GM18873 (cell line): ENCODE measurements around the gene FOXF2.

Source experiments
- ATAC-seq: cut with Tn5 transposase; IDR thresholded peaks from one replicate; pipeline ENCODE4 v1.9.1; 2021; ENCODE audit warnings: mild to moderate bottlenecking, moderate library complexity, moderate number of reproducible peaks; ENCODE audit not compliant: unreplicated experiment, low FRiP score

FOXF2 gene

DNA sequence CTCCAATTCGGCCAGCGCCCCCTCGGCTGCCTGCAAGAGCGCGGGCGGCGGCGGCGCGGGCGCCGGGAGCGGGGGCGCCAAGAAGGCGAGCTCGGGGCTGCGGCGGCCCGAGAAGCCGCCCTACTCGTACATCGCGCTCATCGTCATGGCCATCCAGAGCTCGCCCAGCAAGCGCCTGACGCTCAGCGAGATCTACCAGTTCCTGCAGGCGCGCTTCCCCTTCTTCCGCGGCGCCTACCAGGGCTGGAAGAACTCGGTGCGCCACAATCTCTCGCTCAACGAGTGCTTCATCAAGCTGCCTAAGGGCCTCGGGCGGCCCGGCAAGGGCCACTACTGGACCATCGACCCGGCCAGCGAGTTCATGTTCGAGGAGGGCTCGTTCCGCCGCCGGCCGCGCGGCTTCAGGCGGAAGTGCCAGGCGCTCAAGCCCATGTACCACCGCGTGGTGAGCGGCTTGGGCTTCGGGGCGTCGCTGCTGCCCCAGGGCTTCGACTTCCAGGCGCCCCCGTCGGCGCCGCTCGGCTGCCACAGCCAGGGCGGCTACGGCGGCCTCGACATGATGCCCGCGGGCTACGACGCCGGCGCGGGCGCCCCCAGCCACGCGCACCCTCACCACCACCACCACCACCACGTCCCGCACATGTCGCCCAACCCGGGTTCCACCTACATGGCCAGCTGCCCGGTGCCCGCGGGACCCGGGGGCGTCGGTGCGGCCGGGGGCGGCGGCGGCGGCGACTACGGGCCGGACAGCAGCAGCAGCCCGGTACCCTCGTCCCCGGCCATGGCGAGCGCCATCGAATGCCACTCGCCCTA, 963 bp downstream of the FOXF2 start:
- ATAC-seq, result no peak

DNA sequence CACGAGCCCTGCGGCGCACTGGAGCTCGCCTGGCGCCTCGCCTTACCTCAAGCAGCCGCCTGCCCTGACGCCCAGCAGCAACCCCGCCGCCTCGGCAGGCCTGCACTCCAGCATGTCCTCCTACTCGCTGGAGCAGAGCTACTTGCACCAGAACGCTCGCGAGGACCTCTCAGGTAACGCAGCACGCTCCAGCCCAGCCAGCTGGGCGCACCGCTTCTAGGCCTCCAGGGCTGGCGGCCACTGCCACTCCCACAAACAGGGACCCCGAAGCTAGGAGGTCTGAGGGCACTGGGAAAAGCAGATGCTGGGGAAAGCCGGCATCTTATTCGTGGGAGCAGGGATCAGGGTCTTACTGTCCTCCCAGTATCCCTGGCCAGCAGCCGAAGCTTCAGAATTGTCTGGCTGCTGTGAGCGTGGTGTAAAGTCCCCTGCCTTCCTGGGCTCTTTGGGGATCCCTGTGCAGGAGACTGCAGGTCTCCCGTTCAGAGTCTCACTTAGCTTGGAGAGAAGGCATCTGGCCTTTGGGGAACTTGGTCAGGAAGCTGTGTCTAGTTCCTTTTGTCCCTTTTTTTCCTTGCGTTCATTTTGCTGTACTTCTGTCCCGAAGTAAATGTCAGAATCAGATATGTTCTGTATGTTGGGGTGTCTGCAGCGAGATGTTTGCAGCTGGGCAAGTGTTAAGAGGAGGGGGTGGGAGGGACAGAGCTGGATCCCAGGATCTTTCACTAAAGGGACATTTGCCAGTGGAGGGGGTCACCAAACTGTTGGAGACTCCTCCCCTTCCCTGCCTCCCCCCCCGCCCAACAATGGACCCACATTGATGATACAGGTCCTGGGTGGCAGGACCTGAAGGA, 1.8 kb downstream of the FOXF2 start:
- no peak for ATAC-seq

DNA sequence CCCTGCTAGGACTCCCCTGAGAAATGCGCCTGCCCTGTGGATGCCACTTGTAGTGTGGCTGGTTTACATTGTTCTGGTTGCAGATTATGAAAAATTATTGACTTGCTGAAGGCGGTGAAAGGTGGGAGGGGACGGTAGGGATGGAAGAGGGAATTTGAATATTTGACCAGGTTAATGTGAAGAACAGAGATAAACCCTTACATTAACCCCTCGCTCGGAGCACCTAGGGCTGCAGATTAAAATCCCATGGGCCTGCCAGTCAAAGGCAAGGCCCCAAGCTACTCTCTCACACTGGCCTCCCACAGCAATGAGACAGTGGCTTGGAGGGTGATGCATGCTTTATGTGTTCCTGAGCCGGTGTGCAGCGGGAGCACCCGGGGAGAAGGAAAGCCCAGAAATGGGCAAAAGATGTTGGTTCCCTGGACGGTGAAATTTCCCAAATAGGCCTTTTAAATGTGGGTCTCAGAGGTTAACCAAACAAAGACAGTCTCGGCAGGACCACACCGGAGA, 2.5 kb downstream of the FOXF2 start:
- ATAC-seq, result no peak

DNA sequence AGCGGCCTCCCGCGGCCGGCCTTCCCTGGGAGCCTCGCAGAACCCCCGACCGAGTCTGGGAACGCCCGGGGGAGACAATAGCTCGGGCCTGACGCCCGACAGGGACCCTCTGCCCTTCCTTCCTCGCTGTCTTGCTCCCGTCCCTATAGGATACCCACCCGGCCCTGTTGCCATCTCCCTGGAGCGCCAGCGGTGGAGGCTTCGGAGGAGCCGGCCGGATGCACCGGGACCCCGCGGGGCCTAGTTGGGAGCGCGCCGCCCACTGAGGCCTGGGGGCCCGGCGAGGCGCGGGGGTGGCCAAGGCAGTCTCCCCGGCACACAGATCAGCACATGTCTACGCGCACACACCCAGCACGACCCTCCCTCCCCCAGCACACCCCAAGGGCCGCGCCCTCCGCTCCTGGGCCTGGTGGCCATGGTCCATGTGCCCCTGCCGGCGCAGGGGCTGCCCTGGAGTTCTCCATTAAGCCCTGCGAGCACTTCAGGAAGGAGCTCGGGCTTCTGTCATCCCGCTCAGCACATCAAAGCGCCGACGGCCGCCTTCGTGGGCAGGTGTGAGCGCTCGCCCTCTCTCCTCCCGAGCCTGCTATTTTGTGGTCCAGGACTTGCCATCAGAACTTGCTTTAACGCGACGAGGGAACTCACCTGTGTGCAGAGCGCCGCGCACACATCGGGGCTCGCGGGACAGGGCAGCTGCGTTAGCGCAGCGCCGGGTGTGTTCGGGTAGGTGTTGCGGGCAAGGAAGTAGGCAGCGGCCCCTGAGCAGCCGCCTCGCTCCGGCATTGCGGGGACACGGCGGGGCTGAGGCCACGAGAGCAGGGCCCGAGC, 3.7 kb downstream of the FOXF2 start:
- no peak for ATAC-seq

DNA sequence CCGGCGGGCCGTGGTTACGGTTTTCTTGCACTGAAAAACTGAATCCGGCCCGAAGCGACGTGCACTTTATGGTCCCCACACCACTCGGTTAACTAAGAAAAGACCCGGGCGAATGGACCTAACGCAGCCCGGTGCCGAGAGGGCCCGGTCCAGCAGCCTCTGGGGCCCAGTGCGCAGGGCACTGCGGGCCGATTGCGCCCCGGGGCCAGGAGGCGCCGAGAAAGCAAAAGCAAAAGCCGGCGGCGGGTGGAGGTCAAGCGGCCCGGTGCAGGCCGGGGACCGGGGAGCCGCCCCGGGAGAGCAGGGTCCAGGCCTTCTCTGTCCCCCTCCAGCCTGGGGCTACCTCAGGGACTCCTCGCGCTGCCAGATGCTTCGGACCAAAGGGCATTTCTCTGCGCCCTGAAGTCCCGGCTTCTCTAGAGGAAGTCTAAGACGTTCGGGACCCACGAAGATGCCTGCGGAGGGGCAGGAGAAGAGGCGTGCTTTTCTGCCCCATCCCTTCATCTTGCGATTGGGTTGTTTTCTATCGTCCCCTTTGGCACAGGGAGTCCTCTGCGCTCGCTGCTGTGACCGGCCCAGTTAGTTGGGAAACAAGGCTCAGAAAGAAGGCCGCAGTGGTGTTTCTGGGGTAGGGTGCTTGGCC, 4.4 kb downstream of the FOXF2 start:
- ATAC-seq, result no peak

DNA sequence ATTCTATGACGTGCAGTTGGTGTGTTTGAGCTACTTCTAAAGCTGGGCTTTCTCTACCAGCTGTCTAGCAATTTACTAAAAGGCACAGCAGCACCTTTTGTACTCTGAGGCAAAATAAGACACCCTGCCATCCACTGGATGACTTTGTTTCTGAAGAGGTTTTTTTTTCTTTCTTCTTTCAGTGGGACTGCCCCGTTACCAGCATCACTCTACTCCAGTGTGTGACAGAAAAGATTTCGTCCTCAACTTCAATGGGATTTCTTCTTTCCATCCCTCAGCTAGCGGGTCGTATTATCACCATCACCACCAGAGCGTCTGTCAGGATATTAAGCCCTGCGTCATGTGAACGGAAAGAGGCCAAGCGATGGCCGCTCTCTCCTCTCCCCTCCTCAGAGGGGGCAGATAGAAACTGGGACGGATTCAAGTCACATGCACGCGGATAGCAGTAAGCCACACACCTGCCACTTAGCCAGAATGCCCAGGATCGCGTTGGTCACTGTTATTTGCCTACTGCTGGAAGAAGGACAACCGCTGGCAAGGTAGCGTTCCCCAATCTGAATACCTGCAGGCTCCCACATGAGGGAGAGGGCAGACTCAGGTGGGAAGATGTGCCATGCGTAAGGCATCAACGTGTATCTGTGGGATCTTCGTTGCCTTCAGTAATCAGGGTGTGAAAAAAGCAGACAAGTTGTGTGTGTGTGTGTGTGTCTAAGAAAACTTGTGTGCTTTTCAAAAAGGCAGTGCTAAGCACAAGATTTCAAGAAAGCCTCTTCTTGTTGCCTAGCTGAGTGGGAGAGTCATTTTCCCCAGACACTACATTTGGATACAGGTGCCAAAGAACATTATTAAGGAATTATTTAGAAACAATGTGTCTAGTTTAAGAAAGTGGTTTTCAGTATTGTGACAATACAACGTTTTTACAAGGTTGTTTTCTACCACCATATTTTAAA, 5.4 kb downstream of the FOXF2 start:
- ATAC-seq, result no peak

DNA sequence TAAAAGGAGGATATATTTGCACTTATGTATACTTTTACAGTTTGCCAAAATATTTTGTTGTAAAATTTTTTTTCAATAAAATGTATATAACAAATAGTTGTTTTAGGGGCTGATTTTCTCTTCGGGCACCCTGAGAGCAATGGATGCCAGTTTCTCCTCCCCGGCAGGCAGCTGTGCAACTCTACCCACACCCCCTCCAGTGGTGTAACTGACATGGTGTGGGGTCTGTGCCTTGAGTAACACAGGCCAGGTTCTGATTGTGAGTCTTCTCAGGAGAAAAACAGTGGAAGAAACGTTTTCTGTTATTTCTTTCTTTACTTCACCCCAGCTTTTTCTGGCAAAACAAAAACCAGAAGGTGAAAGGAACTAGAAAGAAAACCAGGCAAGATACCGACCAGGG, 6.1 kb downstream of the FOXF2 start:
- ATAC-seq, result no peak

DNA sequence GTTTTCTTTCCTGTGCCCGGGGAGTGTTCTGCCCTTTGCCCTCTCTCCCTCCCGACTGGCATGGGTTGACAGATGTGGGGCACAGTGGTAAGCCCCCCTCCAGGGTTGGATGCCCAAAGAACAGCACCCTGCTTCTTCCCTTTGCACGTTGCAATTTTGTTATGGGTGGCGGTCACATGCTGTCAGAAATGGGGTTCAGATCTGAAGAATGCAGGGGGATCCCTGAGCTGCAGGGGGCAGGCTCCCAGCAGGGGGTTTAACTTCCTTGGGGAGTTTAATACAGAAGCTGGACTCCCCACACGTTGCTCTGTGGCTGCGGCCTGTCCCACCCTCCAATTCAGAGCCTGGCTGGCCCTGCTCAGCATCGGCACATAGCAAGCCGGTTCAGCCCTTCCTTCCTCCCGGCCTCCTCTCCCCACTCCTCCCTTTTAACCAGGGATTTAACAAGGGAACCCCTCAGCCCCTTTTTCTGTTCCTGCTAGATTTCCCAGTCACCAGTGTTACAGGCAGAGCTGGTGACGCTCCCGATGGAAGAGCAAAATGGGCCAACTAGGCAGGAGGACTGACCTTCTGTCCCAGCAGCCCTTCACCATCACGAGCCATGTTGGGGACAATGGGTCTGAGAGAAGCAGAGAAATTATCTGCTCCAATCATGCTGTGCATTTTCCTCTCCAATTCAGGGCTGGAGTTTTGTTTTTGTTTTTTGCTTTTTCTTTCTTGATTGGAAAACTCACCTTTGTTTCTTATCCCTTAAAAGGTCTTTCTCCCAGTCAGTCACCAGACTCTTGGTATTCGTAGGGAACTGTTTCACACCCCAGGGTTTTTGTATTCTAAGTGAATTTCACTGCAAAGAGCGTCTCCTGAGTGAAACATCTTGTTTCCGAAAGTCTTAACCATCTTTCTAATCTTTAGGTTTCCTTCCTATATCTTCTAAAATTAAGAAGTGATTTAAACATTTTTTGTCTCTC, 6.8 kb downstream of the FOXF2 start:
- no peak for ATAC-seq

DNA sequence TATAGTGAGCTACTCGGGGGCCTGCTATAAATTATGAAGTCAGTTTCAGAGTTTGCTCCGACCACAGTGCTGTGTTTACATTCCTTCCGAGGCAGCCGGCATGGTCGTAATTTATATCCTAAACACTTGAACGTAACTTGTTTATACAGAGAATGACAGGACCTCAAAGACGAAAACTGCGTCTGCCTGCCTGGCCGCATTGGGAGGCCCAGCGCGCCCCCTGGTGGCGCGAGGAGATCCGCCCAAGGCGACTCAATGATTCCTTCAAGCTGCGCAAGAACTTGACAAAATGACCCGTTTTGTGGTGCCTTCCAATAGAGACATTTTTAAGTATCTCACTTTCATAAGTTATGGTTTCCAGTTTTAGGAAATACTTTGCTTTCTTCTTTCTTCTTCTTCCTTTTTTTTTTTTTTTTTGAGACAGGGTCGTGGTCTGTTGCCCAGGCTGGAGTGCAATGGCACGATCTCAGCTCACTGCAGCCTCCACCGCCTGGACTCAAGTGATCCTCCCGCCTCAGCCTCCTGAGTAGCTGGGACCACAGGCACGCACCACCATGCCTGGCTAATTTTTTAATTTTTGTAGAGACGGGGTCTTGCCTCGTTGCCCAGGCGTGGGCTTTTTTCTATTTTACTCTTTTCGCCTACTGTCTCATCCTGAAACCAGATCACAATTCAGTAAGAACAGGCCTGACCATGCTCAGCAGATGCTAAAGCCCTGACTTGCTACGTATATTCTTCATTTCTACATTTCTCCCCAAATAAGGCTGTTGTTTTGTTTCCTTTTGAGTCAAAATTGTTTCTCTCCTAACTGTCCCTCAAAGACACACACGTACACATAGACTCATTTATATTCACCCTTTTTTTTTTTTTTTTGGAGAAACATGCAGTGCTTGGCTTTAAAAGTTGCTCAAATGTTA, 7.8 kb downstream of the FOXF2 start:
- ATAC-seq, result no peak

DNA sequence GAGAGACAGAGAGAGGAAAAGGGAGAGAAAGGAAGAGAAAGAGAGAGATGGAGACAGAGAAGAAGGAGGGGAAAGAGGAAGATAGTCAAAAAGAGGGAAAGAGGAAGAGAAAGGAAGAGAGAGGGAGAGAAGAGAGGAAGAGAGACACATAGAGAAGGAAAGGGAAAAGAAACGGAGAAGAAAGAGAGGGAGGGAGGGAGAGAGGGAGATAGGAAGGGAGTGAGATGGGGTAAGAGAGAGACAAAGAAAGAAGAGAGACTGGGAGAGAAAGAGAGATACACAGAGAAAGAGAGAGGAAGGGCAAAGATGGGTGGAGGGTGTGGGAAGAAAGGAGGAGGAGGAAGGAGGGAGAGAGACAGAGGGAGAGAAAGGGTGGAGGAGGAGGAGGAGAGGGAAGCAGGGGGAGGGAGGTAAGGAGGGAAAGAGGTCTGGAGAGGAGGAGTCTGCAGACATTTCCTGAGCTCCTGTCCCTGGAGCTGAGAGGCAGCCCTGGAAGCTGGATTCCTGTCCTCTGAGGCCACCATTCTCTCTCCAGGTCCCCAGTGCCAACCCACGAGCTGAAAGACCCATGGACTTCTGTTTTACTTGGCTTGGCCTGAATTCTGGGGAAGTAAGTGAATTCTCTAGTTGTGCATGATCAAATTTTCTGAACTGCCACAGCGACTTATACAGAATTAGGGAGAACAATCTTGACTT, 9.9 kb downstream of the FOXF2 start:
- no peak for ATAC-seq

DNA sequence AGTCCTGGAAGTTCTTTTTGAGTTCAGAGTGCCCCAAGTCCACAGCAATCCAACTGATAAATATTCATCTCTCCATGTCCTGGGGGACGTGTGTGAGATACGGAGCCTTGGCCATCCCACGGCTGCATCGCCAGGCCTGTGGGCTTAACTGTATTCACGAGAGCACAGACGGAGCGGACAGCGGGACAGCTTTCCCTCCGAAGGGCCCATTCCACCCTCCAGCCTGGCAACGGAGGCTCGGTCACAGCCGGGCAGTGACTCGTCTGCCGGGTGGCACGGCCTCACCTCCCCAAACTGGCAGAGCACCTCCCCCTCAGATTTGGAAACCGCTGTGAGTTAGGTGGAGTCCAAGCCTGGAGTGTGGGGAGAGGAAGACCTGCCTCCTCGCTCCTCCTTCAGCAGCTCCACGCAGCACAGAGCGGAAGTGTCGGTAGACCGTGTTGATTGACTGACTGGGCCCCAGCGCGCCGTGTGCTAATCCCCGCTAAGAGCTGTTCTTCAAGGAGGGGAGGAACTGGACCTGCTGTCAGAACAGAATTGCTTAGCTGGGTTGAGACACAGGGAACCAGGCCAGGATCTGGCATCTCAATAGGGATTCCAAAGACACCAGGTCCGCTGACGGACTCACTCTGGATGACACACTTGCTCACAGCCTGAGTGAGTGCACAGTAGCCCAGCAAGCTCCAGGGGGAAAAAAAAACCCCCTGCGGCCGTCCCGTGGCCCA, 10.9 kb downstream of the FOXF2 start:
- no peak for ATAC-seq

DNA sequence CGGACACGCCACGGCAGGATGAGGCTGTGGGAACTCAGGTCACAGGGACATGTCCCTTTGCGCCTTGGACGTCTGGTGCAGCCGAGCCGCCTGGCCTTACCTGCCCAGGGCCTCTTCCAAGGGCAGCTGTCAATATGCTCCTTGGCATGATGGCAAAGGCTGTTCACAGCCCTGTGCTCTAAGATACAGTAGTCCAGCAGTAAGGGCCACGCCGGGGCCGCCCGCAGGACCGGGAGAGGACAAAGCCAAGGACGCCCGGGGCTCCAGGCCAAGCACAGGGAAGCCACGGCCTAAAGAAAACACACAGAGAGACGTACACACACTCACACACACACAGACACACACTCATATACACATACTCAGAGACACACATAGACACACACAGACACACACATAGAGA, 13.0 kb downstream of the FOXF2 start:
- no peak for ATAC-seq

DNA sequence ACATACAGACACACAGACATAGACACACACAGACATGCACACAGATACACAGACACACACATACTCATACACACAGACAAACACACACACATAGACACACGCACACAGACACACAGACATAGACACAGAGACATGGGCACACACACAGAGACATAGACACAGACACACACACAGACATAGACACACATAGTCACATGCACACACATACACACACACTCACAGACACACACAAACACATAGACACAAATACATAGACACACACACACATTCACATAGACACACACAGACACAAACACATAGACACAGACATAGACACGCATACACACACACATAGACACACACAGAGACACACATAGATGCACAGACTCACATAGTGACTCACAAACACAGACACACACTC, 13.5 kb downstream of the FOXF2 start:
- no peak for ATAC-seq

DNA sequence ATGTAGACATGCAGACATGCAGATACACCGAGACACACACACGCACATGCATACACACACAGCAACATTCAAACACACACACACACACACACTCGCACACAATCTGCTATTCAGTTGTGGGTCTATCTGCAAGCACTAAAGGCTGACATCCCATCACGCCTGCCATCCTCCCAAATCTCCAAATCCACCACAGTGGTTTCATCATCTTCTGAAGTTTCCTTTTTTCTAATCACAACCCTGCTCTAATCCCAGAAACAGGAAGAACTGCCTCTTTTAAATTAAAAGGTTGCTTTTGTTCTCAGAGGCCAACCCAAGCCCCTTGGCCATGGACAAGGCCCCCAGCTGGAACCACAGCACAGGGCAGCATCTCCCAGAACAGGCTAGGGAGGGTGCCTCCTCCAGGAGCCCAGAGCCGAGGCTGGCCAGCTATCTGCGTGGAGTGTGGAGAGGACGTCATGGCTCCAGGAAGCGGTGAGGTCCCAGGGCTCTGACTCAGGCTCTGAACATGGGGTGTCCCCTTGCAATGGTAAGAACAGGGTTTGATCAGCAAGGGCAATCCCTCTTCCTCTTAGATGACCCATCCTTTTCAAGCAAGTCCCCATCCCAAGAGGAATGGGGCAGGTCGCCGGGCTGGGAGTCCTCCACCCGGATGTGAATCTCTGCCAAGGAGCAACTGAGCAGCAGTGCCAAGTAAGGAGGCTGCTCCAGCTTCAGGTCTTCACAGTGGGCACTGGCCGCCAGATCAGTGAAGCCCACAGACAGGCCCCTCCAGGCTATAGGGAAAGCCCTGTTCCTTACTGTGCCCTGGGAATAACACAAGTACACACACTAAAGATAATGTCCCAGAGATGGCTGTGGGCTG, 14.7 kb downstream of the FOXF2 start:
- no peak for ATAC-seq

DNA sequence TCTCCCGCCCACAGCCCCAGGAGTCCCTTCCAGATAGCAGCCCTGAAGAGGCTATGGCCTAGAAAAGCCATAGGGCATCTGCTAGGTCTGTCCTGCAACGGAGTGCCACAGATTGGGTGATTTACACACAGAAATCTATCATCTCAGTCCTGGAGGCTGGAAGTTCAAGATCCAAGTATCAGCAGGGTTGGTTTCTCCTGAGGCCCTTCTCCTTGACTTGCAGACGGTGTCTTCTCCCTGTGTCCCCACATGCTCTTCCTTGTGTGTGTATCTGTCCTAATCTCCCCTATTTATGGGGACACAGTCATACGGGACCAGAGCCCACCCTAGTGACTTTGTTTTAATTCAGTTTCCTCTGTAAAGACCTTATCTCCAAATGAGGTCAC, 15.3 kb downstream of the FOXF2 start:
- ATAC-seq, result no peak
